GM10266 (cell line): ENCODE data around the gene S100A5.

Source experiments
- DNase-seq: peaks from one replicate; pipeline ENCODE4 v3.0.0; 2012; ENCODE audit errors: extremely low spot score
- TF ChIP-seq, protein P1 (sequence below): IDR thresholded peaks from 2 replicates; pipeline ENCODE4 v1.5.1; 2012; ENCODE audit warnings: mild to moderate bottlenecking, low read depth; ENCODE audit not compliant: control insufficient read depth, insufficient read depth; ENCODE audit errors: missing control alignments

S100A5 gene

GRCh38 chr1:153549741-153550397, 9.1 kb upstream of the S100A5 start:
- TF ChIP-seq, protein P1, sequence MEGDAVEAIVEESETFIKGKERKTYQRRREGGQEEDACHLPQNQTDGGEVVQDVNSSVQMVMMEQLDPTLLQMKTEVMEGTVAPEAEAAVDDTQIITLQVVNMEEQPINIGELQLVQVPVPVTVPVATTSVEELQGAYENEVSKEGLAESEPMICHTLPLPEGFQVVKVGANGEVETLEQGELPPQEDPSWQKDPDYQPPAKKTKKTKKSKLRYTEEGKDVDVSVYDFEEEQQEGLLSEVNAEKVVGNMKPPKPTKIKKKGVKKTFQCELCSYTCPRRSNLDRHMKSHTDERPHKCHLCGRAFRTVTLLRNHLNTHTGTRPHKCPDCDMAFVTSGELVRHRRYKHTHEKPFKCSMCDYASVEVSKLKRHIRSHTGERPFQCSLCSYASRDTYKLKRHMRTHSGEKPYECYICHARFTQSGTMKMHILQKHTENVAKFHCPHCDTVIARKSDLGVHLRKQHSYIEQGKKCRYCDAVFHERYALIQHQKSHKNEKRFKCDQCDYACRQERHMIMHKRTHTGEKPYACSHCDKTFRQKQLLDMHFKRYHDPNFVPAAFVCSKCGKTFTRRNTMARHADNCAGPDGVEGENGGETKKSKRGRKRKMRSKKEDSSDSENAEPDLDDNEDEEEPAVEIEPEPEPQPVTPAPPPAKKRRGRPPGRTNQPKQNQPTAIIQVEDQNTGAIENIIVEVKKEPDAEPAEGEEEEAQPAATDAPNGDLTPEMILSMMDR: no peak
- DNase-seq: no peak

GRCh38 chr1:153548722-153549688, 8.3 kb upstream of the S100A5 start, which contains the start of gene S100A3:
Gene S100A3, minus strand, starts transcription at chr1:153549258. Its CDS starts 773 bp downstream, at chr1:153548485.
- DNase-seq: no peak
- TF ChIP-seq, protein P1: no peak

DNA sequence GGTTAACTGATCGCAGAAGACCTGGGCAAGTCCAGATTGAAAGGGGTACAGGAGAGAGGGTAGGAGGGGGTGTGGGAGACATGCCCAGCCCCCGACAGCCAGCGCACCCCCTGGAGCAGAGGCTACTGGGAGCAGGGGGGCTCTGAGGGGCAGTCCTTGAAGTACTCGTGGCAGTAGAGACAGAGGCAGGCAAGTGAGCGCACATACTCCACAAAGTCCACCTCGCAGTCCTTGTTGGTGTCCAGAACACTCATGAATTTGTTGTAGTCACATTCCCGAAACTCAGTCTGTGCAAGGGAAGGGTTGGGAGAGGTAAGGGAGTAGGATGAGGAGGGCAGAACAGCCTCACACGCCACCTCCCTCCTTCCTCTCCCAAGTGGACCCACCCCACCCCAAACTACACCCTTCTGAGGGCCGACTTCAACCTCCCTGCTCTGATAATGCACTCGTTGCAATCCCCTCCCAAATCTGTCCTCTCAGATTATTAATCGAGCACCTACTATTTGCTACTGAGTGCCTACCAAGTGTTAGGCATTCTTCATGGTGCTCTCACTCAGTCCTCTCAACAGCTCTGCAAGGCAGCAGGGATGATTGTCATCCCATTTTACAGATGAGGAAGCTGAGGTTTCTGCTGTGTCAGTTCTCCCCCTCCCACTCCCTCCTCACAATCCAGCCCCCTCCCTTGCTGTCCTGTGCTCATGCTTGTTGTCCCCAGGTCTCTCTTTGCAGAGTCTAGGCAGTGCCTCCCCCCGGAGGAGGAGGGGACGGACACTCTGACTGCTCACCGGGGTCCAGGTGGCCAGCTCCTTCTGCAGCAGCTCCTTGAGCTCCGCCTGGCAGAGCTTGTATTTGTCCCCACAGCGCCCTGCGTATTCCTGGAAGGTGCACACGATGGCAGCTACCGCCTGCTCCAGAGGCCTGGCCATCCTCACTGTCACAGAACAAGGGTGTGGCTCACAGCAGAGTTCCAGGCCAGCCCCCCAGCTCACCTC, 7.1 kb upstream of the S100A5 start:
- DNase-seq: no peak
- TF ChIP-seq, protein P1: no peak

DNA sequence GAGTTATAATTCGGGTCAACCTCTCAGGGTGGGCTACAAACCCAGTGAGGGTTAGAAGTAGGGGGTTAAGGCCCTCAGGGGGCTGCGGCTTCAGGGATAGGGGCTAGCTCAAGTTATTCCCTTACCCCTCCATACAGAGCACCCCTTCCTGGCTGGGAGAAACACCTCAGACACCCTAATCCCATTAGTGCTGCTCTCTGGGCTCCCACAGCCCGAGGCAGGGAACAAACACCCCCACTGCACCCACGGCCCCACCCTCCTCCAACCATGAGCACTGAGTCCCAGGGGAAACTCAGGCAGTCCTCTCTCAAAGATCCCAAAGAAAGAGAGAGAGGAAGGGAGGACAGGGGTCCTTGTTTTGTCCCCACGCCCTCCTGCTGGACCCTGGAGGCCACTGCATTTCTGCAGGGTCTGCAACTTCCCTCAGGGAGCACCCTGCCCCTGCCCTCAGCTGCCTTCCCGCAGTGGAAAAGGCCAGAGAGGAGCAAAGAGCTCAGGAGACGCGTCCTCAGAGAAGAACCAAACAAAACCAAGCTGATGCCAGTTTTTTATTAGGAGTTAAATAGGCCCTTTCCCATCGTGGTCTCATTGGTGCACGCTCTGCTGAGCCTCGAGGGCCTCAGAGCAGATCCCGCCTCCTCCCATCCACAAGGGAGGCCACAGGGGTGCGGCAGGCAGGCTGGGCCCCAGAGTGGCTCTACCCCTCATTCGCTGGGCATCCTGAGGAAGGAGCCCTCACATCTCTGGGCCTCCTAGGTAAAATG, 6.2 kb upstream of the S100A5 start:
- TF ChIP-seq, protein P1: no peak
- no peak for DNase-seq

DNA sequence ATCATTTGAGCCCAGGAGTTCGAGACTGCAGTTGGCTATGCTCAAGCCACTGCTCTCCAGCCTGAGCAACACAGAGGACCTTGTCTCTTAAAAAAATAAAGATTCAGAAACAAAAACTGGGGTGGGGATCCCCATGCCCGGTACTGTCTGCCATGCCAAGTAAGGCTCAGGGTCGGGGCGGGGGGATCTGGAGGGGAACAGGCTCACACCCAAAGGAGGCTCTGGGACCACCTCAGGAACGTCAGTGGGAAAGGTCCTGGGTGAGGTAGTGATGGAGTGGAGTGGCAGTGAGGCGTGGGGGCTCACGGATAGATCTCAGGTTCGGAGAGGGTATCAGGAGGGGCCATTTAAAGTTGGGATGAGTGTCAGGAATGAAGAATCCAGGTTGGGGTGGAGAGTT, 5.6 kb upstream of the S100A5 start:
- DNase-seq: no peak
- TF ChIP-seq, protein P1: no peak
